ENCODE results near the gene ALS2CL.

DNA sequence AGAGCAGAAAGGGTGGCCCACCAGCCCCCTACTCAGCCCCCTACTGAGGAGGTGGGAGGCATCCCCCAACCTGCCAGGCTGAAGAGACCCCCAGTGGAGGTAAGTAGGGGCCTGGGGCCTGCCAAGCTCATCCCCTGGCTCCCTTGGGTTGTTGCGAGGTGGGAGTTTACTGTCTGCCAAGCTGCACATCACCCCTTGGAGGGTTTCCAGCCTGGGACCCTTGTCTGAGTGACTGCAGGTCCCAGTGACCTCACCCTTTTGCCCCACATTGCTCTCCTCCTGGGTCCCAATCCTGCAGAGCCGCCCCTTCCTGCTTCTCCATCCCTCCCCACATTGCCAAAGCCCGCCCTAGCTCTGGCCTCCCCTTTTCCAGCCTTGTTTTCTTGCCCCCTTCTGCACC lies 1.0 kb upstream of the ALS2CL start:
- TF ChIP-seq, protein P1, sequence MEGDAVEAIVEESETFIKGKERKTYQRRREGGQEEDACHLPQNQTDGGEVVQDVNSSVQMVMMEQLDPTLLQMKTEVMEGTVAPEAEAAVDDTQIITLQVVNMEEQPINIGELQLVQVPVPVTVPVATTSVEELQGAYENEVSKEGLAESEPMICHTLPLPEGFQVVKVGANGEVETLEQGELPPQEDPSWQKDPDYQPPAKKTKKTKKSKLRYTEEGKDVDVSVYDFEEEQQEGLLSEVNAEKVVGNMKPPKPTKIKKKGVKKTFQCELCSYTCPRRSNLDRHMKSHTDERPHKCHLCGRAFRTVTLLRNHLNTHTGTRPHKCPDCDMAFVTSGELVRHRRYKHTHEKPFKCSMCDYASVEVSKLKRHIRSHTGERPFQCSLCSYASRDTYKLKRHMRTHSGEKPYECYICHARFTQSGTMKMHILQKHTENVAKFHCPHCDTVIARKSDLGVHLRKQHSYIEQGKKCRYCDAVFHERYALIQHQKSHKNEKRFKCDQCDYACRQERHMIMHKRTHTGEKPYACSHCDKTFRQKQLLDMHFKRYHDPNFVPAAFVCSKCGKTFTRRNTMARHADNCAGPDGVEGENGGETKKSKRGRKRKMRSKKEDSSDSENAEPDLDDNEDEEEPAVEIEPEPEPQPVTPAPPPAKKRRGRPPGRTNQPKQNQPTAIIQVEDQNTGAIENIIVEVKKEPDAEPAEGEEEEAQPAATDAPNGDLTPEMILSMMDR (IDR thresholded peaks at IDR 0.05), result no peak
- no peak for TF ChIP-seq POLR2A (IDR thresholded peaks at IDR 0.05)

Measured in esophagus squamous epithelium (tissue), 4 donors.